Adrenal gland (tissue), 5 donors: ENCODE results near the gene DACT3.

ENCODE experiments used
- POLR2A ChIP-seq, 2 donors: fragments of 450-650 bp; IDR thresholded peaks; one replicate each; pipeline ENCODE4 v1.6.1; 2017; ENCODE audit warnings: antibody characterized with exemption in 2 of 2, mild to moderate bottlenecking in 2 of 2, moderate library complexity in 1 of 2
- TF ChIP-seq, protein P1 (sequence below), 6 experiments: fragments of 450-650 bp in 4 of 6; fragments of 200-600 bp in 2 of 6; sonication (generic) in 1 of 6; IDR thresholded peaks; 1 replicate in 5 of 6; 2 replicates in 1 of 6; pipeline versions ENCODE4 v1.5.1 to v1.8.0; 2016 to 2021; ENCODE audit warnings: antibody characterized with exemption in 6 of 6, mild to moderate bottlenecking in 2 of 6, moderate library complexity in 1 of 6
- donor health status: DM: no; HTN: no; CAD: no.

DNA sequence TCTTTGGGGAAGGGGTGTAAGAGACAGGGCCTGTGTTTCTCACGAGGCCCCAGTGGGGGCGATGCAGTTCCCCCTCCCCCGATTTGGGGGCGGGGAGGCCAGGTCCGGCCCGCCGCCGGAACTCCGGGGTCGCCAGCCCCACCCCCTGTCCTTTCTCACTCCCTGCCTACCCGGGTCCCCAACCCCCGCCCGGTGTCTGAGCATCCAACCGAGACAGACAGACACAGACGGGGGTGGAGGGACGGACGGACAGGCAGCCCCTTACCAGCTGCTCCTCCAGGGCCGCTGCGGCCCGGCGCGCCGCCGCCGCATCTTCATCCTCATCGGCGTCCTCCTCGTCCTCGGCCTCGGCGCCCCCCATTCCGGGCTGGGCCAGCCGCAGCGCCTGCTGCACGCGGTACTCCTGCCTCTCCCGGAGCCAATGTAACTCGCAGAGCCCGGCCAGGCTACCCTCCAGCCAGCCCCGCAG lies 397 bp downstream of the DACT3 start:
- TF ChIP-seq POLR2A (IDR thresholded peaks at IDR 0.05), result peak in 1 of 2 donors; percentile 22
- TF ChIP-seq, protein P1, sequence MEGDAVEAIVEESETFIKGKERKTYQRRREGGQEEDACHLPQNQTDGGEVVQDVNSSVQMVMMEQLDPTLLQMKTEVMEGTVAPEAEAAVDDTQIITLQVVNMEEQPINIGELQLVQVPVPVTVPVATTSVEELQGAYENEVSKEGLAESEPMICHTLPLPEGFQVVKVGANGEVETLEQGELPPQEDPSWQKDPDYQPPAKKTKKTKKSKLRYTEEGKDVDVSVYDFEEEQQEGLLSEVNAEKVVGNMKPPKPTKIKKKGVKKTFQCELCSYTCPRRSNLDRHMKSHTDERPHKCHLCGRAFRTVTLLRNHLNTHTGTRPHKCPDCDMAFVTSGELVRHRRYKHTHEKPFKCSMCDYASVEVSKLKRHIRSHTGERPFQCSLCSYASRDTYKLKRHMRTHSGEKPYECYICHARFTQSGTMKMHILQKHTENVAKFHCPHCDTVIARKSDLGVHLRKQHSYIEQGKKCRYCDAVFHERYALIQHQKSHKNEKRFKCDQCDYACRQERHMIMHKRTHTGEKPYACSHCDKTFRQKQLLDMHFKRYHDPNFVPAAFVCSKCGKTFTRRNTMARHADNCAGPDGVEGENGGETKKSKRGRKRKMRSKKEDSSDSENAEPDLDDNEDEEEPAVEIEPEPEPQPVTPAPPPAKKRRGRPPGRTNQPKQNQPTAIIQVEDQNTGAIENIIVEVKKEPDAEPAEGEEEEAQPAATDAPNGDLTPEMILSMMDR (IDR thresholded peaks at IDR 0.05), result no peak
